ENCODE measurements around the gene TRIM43B.
"Not testable (repeated sequence)": the region's sequence is repeated elsewhere in the genome, so short reads cannot be mapped to it uniquely, and the experiment has no call there.

The TRIM43B gene

DNA sequence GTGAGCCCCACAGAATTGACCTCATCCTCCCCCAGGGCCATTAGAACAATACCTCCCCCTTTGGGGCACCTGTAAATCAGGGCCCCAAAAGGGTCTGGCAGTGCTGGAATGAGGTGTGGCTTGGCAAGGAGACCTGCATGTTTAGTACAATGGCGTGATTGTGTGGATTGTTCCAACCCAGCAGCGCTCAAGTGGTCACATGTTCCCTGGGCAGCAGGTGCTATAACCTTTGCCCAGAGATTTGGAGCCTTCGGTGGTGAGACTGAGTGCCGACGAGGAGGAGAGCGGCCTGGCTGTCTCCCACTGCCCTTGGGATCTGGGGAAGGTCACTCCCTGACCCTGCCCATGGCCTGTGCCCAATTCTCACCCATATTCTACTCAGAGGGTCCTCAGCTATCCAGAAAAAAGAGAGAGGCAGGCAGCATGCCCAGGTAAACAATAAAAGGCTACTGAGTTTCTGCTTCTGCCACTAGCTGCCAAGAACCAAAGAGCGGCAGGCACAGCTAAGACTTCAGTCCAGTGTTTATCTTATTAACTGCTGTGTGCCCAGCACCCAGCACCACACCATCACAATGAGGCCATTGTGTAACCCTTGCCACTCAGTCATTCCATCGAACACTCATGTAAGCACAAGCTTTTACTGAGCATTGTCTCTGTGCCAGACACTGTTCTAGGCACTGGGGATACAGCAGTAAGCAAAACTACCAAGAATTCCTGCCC is 54.6 kb downstream of the TRIM43B start:
- H3K27me3 ChIP-seq (replicated peaks; ENCODE audit: control insufficient read depth, insufficient read depth, low read length); H3K4me3 ChIP-seq (ENCODE audit: low read length); H3K36me3 ChIP-seq (ENCODE audit: control insufficient read depth, insufficient read depth, low read length, severe bottlenecking); H3K4me1 ChIP-seq (ENCODE audit: control insufficient read depth, insufficient read depth, low read length); DNase-seq (ENCODE audit: low read depth); H3K9ac ChIP-seq (ENCODE audit: low read length); H3K9me3 ChIP-seq (ENCODE audit: control insufficient read depth, low read length): not testable (repeated sequence)

GRCh38 chr2:95427196-95427867 is 57.2 kb downstream of the TRIM43B start:
- not testable (repeated sequence) for H3K27me3 ChIP-seq (replicated peaks; ENCODE audit: control insufficient read depth, insufficient read depth, low read length); H3K9me3 ChIP-seq (ENCODE audit: control insufficient read depth, low read length); DNase-seq (ENCODE audit: low read depth); H3K4me1 ChIP-seq (ENCODE audit: control insufficient read depth, insufficient read depth, low read length); H3K4me3 ChIP-seq (ENCODE audit: low read length); H3K9ac ChIP-seq (ENCODE audit: low read length); H3K36me3 ChIP-seq (ENCODE audit: control insufficient read depth, insufficient read depth, low read length, severe bottlenecking)

Measured in adipocyte (in vitro differentiated cells).